NT2/D1 (cell line): ENCODE data around the gene SRP9.

Source experiments
- DNase-seq: peaks from one replicate; pipeline ENCODE4 v3.0.0-alpha.2; 2011; ENCODE audit warnings: low read depth, low spot score
- H3K27me3 ChIP-seq: 2 replicates; pipeline ENCODE4 v1.6.0; 2011; ENCODE audit warnings: mild to moderate bottlenecking; ENCODE audit not compliant: insufficient read length, insufficient read depth
- H3K36me3 ChIP-seq: 2 replicates; pipeline ENCODE4 v1.6.1; 2011; ENCODE audit warnings: mild to moderate bottlenecking, low read length, mixed read lengths; ENCODE audit not compliant: insufficient read depth, insufficient read length
- H3K4me1 ChIP-seq: 2 replicates; pipeline ENCODE4 v1.5.1; 2011; ENCODE audit not compliant: insufficient read depth, insufficient read length
- H3K4me3 ChIP-seq: 2 replicates; pipeline ENCODE4 v1.5.1; 2011; ENCODE audit warnings: low read depth; ENCODE audit not compliant: insufficient read length
- H3K9ac ChIP-seq: 2 replicates; pipeline ENCODE4 v1.6.0; 2011; ENCODE audit warnings: low read depth; ENCODE audit not compliant: insufficient read length
- H3K9me3 ChIP-seq: 2 replicates; pipeline ENCODE4 v1.5.1; 2011; ENCODE audit warnings: mild to moderate bottlenecking, low read length; ENCODE audit not compliant: insufficient read depth
- SUZ12 ChIP-seq: IDR thresholded peaks from 2 replicates; pipeline ENCODE4 v1.6.1; 2011; ENCODE audit not compliant: insufficient read length, insufficient read depth; ENCODE audit errors: extremely low read depth
- YY1 ChIP-seq: IDR thresholded peaks from 2 replicates; pipeline ENCODE4 v1.6.1; 2011; ENCODE audit not compliant: insufficient read length, insufficient read depth
- ZNF274 ChIP-seq: IDR thresholded peaks from 2 replicates; pipeline ENCODE4 v1.6.1; 2011; ENCODE audit warnings: mild to moderate bottlenecking, low read depth, low read length

The SRP9 gene

GRCh38 chr1:225738763-225739162 lies 38.9 kb upstream of the SRP9 start:
- DNase-seq: no peak
- H3K4me3 ChIP-seq: no peak overlapping the region
- no peaks in the 10 kb centered on the region for H3K9me3 ChIP-seq
- TF ChIP-seq YY1: no peak
- no peak for TF ChIP-seq SUZ12
- no peak for TF ChIP-seq ZNF274
- peaks cover 64% of the 10 kb centered on the region for H3K27me3 ChIP-seq
- no peaks in the 10 kb centered on the region for H3K36me3 ChIP-seq
- no peak overlapping the region for H3K9ac ChIP-seq
- peaks cover 4% of the 10 kb centered on the region for H3K4me1 ChIP-seq

GRCh38 chr1:225739542-225740107 lies 38.0 kb upstream of the SRP9 start:
- TF ChIP-seq YY1 (no peak), SUZ12 (no peak), ZNF274 (no peak)
- Histone ChIP-seq H3K36me3 (no peaks in the 10 kb centered on the region), H3K4me1 (peaks cover 4% of the 10 kb centered on the region), H3K27me3 (peaks cover 65% of the 10 kb centered on the region), H3K9me3 (no peaks in the 10 kb centered on the region), H3K9ac (no peak overlapping the region), H3K4me3 (no peak overlapping the region)
- DNase-seq: peak; percentile 52

- DNase-seq: no peak
- no peak overlapping the region for H3K4me3 ChIP-seq
- no peak for TF ChIP-seq ZNF274
- TF ChIP-seq SUZ12: no peak
- TF ChIP-seq YY1: no peak
- no peaks in the 10 kb centered on the region for H3K9me3 ChIP-seq
- H3K36me3 ChIP-seq: no peaks in the 10 kb centered on the region
- no peak overlapping the region for H3K9ac ChIP-seq
- peaks cover 4% of the 10 kb centered on the region for H3K4me1 ChIP-seq
- H3K27me3 ChIP-seq: peaks cover 42% of the 10 kb centered on the region
These were observed 32.9 kb upstream of the SRP9 start for GRCh38 chr1:225744745-225745144.

- no peaks in the 10 kb centered on the region for H3K36me3 ChIP-seq
- H3K9me3 ChIP-seq: no peaks in the 10 kb centered on the region
- H3K27me3 ChIP-seq: peaks cover 46% of the 10 kb centered on the region
- TF ChIP-seq YY1 (no peak), SUZ12 (no peak), ZNF274 (no peak)
- no peak for DNase-seq
- peaks cover 2% of the 10 kb centered on the region for H3K4me1 ChIP-seq
- H3K9ac ChIP-seq: no peak overlapping the region
- H3K4me3 ChIP-seq: no peak overlapping the region
These were observed 32.4 kb upstream of the SRP9 start for GRCh38 chr1:225745273-225745672.

- no peaks in the 10 kb centered on the region for H3K9me3 ChIP-seq
- peaks cover 55% of the 10 kb centered on the region for H3K27me3 ChIP-seq
- no peak overlapping the region for H3K4me3 ChIP-seq
- TF ChIP-seq ZNF274 (no peak), SUZ12 (no peak), YY1 (no peak)
- DNase-seq: peak; percentile 90
- no peaks in the 10 kb centered on the region for H3K36me3 ChIP-seq
- H3K4me1 ChIP-seq: peaks cover 1% of the 10 kb centered on the region
- no peak overlapping the region for H3K9ac ChIP-seq
These were observed 31.1 kb upstream of the SRP9 start for GRCh38 chr1:225746361-225747179.

- DNase-seq: no peak
- no peaks in the 10 kb centered on the region for H3K9me3 ChIP-seq
- no peak for TF ChIP-seq ZNF274
- TF ChIP-seq YY1: no peak
- TF ChIP-seq SUZ12: no peak
These were observed 30.1 kb upstream of the SRP9 start for GRCh38 chr1:225747566-225747965.

GRCh38 chr1:225748529-225748928 lies 29.1 kb upstream of the SRP9 start:
- H3K4me3 ChIP-seq: no peak overlapping the region
- H3K9ac ChIP-seq: no peak overlapping the region
- no peaks in the 10 kb centered on the region for H3K9me3 ChIP-seq
- no peak for DNase-seq
- peaks cover 48% of the 10 kb centered on the region for H3K27me3 ChIP-seq
- TF ChIP-seq ZNF274 (no peak), YY1 (no peak), SUZ12 (no peak)
- H3K36me3 ChIP-seq: no peaks in the 10 kb centered on the region
- peaks cover 2% of the 10 kb centered on the region for H3K4me1 ChIP-seq

More at GRCh38 chr1:225747566-225747965, 30.1 kb upstream of the SRP9 start:
- Histone ChIP-seq H3K27me3 (peaks cover 53% of the 10 kb centered on the region), H3K4me1 (peaks cover 2% of the 10 kb centered on the region), H3K9ac (no peak overlapping the region), H3K36me3 (no peaks in the 10 kb centered on the region), H3K4me3 (no peak overlapping the region)
